ENCODE measurements around the gene ALDH5A1. TPM values are rescaled to one million over a fixed set of nuclear protein-coding genes. Genes with fewer than 3 reads are reported as not detected.

The ALDH5A1 gene
- total RNA-seq, 1 donor from 2014 or later = 14.7 TPM

- Mint-ChIP-seq H3K27me3 (no peaks in the 10 kb centered on the region), H3K4me3 (no peak overlapping the region), H3K27ac (no peak overlapping the region), H3K4me1 (ENCODE audit: unreplicated experiment) (peaks cover under 1% of the 10 kb centered on the region), H3K36me3 (peaks cover 12% of the 10 kb centered on the region), H3K9me3 (no peaks in the 10 kb centered on the region)
- no peak for DNase-seq (ENCODE audit: extremely low spot score, unreplicated experiment)
- TF ChIP-seq CTCF (conservative IDR thresholded peaks at IDR 0.05) = no peak
Measured at GRCh38 chr6:24529985-24530384, 35.2 kb downstream of the ALDH5A1 start.

GRCh38 chr6:24534329-24534728 lies 39.6 kb downstream of the ALDH5A1 start:
- Mint-ChIP-seq H3K27me3 (no peaks in the 10 kb centered on the region), H3K4me3 (no peak overlapping the region), H3K9me3 (no peaks in the 10 kb centered on the region), H3K4me1 (ENCODE audit: unreplicated experiment) (no peaks in the 10 kb centered on the region), H3K36me3 (peaks cover 10% of the 10 kb centered on the region), H3K27ac (no peak overlapping the region)
- DNase-seq (ENCODE audit: extremely low spot score, unreplicated experiment) = no peak
- no peak for TF ChIP-seq CTCF (conservative IDR thresholded peaks at IDR 0.05)

GRCh38 chr6:24535210-24535609 lies 40.4 kb downstream of the ALDH5A1 start:
- TF ChIP-seq CTCF (conservative IDR thresholded peaks at IDR 0.05) = no peak
- no peak for DNase-seq (ENCODE audit: extremely low spot score, unreplicated experiment)
- Mint-ChIP-seq H3K4me1 (ENCODE audit: unreplicated experiment) (no peaks in the 10 kb centered on the region), H3K9me3 (no peaks in the 10 kb centered on the region), H3K27ac (no peak overlapping the region), H3K27me3 (no peaks in the 10 kb centered on the region), H3K36me3 (peaks cover 6% of the 10 kb centered on the region), H3K4me3 (no peak overlapping the region)

GRCh38 chr6:24536466-24536865 lies 41.7 kb downstream of the ALDH5A1 start:
- Mint-ChIP-seq H3K36me3 (peaks cover 6% of the 10 kb centered on the region), H3K9me3 (no peaks in the 10 kb centered on the region), H3K4me3 (no peak overlapping the region)

GRCh38 chr6:24537082-24537699 lies 42.4 kb downstream of the ALDH5A1 start:
- Mint-ChIP-seq H3K9me3 (no peaks in the 10 kb centered on the region), H3K27me3 (no peaks in the 10 kb centered on the region), H3K4me3 (no peak overlapping the region), H3K27ac (no peak overlapping the region), H3K4me1 (ENCODE audit: unreplicated experiment) (no peaks in the 10 kb centered on the region), H3K36me3 (peaks cover 6% of the 10 kb centered on the region)
- no peak for DNase-seq (ENCODE audit: extremely low spot score, unreplicated experiment)
- no peak for TF ChIP-seq CTCF (conservative IDR thresholded peaks at IDR 0.05)

More at GRCh38 chr6:24536466-24536865, 41.7 kb downstream of the ALDH5A1 start:
- DNase-seq (ENCODE audit: extremely low spot score, unreplicated experiment) = no peak
- H3K4me1 Mint-ChIP-seq (ENCODE audit: unreplicated experiment) = no peaks in the 10 kb centered on the region
- H3K27ac Mint-ChIP-seq = no peak overlapping the region
- TF ChIP-seq CTCF (conservative IDR thresholded peaks at IDR 0.05) = no peak
- H3K27me3 Mint-ChIP-seq = no peaks in the 10 kb centered on the region
